ENCODE measurements around the gene ATG16L1. TPM values are rescaled to one million over a fixed set of nuclear protein-coding genes. Genes with fewer than 3 reads are reported as not detected.

ATG16L1 gene
- total RNA-seq, 1 experiment from 2014 or later = 42.0 TPM

DNA sequence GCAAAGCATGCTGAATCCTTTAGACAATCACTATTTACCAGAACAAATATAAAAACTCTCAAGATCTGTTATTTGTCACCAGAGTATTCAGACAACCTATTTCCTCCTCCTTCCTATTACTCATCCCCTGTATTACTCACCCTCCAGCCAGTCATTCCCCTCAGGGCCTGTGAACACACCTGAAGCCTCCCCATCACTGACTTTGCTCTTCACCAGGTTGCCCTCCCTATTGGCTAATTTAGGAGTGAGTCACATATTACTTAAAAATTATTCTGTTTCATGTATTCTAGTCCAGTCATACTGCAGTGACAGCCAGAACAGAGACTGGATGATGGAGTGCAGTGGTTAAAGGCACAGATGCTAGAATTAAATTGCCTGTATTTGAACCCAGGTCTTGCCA is 3.7 kb upstream of the ATG16L1 start:
- Histone ChIP-seq H3K23me2 (ENCODE audit: insufficient read length, low read depth, low read length, poor library complexity, severe bottlenecking) (peaks cover 6% of the 10 kb centered on the region), H4K20me1 (ENCODE audit: control insufficient read depth, insufficient read depth, insufficient read length) (no peaks in the 10 kb centered on the region), H3K4ac (ENCODE audit: low read depth, low read length) (no peak overlapping the region), H3K23ac (ENCODE audit: insufficient read length, low read depth, low read length) (no peak overlapping the region), H2BK15ac (ENCODE audit: low read depth, low read length) (no peak overlapping the region), H2BK5ac (ENCODE audit: insufficient read length, low read length) (no peak overlapping the region), H4K5ac (ENCODE audit: insufficient read length, low read depth, low read length) (no peak overlapping the region), H3K27ac (ENCODE audit: insufficient read length, low read depth, low read length) (no peak overlapping the region), H3K79me1 (ENCODE audit: insufficient read depth, low read depth, low read length, poor library complexity, severe bottlenecking) (peaks cover 5% of the 10 kb centered on the region), H3K18ac (ENCODE audit: insufficient read length, low read depth, low read length) (no peak overlapping the region), H4K8ac (replicated peaks; ENCODE audit: insufficient read length, low read depth, low read length) (no peak overlapping the region), H2AK5ac (ENCODE audit: insufficient read length, low read length) (no peak overlapping the region), H3K14ac (ENCODE audit: insufficient read depth, low read length) (no peak overlapping the region), H3T11ph (ENCODE audit: low read length) (no peak overlapping the region), H3K79me2 (ENCODE audit: insufficient read depth, low read length) (peaks cover 7% of the 10 kb centered on the region; the same call in 1 of the 2 replicates), H2BK120ac (ENCODE audit: low read depth, low read length, poor library complexity, severe bottlenecking) (no peak overlapping the region), H3K4me1 (ENCODE audit: insufficient read depth, low read length) (no peaks in the 10 kb centered on the region), H3K56ac (ENCODE audit: insufficient read length, low read depth, low read length) (no peak overlapping the region), H3K9ac (ENCODE audit: extremely low read depth, insufficient read length, low read length) (no peak overlapping the region), H2AFZ (ENCODE audit: low read length) (no peak overlapping the region), H2BK20ac (ENCODE audit: low read depth, low read length, poor library complexity, severe bottlenecking) (no peak overlapping the region), H4K91ac (ENCODE audit: insufficient read length, low read depth, low read length) (no peak overlapping the region), H2BK12ac (ENCODE audit: insufficient read length, low read depth, low read length) (no peak overlapping the region), H3K27me3 (ENCODE audit: insufficient read depth, low read length) (no peaks in the 10 kb centered on the region), H3K4me2 (ENCODE audit: insufficient read depth, insufficient read length, low read length) (no peak overlapping the region), H3K9me3 (ENCODE audit: control insufficient read depth, low read depth, low read length) (peaks cover 7% of the 10 kb centered on the region)
- peaks cover under 1 to 2% of the 10 kb centered on the region in 2 experiments for H3K4me1 Mint-ChIP-seq
- DNase-seq = no peak
- peaks cover 12 to 18% of the 10 kb centered on the region in 2 experiments for H3K9me3 Mint-ChIP-seq
- H3K27me3 Mint-ChIP-seq (ENCODE audit: low read depth) = peaks cover 5% of the 10 kb centered on the region
- peaks cover 8 to 15% (median 9%) of the 10 kb centered on the region in 3 experiments; a peak in 6 of 7 replicates for H3K36me3 Mint-ChIP-seq (ENCODE audit: insufficient read depth in 1 of 3, low read depth in 3 of 3)
- no peak overlapping the region for H3K27ac Mint-ChIP-seq
- TF ChIP-seq, protein P1, sequence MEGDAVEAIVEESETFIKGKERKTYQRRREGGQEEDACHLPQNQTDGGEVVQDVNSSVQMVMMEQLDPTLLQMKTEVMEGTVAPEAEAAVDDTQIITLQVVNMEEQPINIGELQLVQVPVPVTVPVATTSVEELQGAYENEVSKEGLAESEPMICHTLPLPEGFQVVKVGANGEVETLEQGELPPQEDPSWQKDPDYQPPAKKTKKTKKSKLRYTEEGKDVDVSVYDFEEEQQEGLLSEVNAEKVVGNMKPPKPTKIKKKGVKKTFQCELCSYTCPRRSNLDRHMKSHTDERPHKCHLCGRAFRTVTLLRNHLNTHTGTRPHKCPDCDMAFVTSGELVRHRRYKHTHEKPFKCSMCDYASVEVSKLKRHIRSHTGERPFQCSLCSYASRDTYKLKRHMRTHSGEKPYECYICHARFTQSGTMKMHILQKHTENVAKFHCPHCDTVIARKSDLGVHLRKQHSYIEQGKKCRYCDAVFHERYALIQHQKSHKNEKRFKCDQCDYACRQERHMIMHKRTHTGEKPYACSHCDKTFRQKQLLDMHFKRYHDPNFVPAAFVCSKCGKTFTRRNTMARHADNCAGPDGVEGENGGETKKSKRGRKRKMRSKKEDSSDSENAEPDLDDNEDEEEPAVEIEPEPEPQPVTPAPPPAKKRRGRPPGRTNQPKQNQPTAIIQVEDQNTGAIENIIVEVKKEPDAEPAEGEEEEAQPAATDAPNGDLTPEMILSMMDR (conservative IDR thresholded peaks at IDR 0.05) = no peak
- H3K4me3 Mint-ChIP-seq = no peak overlapping the region

All from H9 (cell line).